NCI-H526 treated with DMSO at 0.1 percent for 48 hours (cell line): ENCODE results near the gene USP16.

Experiments used
- DNase-seq: peaks from one replicate; lab custom pipeline; 2025; lab: John Stamatoyannopoulos, UW

USP16 gene

DNA sequence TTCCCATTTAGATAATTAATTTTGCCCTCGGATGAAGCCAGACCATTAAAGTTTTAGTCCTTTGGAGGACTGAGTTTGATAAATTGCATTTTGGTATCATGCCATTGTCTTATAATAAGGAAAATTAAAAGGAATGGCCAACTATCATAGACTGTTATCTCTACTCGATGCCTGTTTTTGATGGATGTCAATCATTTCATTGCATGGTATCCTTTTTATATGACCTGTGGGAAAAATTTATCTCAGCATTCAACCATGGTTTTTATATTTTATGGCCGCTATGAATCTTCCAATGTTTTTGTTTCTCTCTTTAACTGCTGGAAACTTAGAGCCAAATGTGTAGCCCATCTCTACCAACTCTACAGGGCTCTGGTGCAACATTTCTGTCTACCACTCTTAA lies 58.8 kb downstream of the USP16 start:
- DNase-seq, result no peak

DNA sequence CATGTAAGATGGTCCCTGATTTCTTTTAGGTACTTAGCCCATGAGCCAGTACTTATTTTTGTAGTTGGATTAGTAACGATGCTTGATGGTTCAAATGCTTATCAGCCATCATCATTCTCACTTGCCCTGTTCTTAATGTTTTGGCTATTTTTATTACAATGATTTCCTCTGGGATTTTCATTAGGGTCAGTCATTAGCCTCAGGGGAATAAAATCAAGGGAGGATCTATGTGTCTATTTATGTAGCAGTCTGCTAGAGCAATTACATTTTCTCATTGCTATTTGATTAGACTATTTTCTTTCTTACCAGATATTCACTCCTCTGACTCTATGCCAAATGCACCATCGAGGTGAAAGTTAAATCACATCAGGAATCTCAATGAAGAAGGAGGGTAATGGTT lies 59.9 kb downstream of the USP16 start:
- DNase-seq, result no peak

DNA sequence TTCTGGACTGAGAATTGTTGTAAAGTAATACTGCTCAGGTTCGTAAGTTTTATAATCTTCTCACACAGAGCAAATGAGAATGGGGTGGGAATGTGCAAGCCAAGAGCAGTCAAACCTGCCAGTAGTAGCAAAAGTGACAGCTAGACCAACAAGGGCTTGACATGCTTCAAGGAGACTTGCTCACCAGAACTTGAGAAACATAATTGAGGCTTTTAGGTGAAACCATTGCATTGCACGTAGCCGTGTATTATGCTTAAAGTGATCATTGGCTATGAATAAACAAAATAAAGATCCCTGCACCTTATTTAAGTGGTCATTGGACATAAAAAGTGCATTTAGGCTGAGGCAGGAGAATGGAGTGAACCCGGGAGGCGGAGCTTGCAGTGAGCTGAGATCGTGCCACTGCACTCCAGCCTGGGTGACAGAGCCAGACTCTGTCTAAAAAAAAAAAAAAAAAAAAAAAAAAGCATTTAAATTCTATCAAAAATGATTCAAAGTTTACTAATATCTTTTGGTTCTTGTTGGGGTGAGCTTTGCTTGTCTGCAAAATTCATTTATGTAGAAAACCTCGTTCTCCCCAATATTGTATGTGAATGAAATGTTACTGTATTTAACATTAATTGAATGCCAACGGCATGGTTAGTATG lies 60.8 kb downstream of the USP16 start:
- DNase-seq, result no peak

DNA sequence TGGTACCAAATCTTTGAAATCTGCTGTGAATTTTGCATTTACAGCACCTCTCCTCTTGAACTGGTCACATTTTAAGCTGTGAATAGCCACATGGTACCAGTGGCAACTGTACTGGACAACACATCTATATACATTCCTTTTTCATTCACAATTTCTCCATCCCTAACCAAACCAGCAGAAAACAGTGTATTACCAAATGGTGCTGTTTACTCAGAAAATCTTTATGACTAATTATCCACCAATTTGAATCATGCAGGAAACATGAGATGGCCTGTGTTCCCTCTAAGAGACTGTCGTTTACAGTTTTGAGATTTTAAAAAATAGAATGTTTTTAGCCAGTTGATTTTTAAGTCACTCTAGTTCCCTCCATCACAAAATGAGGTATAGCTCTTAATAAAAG lies 66.6 kb downstream of the USP16 start:
- DNase-seq, result no peak

DNA sequence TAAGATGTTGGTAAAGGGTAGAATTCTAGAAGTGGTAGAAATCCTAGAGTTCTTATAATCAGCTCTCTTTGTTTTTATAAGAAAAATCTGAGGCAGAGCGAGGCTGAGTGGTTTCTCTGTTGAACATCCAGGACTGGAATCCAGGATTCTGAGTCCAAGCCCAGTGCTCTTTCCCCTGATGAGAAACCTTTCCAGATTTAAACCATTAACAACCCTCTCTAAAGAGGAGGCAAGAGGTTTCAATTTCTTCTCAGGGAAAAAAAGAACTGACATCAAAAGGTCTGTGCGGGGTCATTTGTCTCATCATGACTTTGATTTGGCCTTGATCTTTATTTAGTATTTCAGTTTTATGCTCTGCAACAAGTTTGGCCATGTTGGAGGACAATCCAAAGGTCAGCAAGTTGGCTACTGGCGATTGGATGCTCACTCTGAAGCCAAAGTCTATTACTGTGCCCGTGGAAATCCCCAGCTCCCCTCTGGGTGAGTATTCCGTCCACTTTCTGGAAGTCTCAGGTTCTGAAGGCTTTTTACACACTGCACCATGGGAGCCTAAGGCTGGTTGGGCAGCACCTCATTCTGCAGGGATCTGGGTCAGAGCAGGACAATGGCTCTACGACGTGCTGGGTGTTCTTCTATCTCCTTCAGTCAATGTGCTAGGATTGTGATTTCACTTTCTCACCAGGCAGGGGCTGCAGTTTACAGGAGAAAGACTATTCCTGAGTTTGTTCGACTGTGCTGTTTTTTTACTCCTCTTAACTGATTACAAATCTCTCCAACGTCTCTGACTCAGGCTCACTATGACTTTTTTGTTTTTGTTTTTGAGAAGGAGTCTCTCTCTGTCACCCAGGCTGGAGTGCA lies 67.9 kb downstream of the USP16 start:
- no peak for DNase-seq

DNA sequence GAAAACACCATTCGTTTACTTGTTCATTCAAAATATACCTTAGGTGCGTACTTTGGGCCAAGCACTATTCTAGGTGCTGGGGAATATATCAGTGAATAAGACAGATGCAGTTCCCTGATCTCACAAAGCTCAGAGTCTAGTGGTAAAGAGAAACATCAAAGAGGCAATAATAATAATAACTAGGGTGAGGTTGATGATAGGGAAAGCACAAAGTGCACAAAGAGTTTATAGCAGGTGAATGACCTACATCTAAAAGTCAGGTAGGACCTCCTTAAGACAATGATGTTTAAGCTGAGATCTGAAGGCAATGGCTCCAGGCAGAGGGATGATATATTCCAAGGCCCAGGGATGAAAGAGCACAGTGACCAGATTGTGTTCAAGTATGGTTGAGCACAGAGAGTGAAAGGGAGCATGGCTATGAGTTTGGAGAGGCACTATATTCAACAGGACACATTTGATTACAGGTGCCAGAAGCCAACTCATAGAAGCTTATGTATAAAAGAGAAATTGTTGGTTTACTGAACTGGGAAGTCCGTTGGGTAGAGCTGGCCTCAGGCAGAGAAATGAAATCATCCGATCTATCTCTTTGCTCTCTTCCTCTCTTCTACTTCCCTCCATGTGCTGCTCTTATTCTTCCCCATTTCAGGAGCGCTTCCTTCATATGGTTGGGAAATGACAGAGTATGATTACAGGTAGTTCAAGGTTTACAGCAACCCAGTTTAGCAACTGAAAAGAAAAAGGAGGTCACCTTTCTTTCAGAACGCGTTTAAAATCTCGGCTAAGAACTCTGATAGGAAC lies 71.9 kb downstream of the USP16 start:
- DNase-seq, result no peak

DNA sequence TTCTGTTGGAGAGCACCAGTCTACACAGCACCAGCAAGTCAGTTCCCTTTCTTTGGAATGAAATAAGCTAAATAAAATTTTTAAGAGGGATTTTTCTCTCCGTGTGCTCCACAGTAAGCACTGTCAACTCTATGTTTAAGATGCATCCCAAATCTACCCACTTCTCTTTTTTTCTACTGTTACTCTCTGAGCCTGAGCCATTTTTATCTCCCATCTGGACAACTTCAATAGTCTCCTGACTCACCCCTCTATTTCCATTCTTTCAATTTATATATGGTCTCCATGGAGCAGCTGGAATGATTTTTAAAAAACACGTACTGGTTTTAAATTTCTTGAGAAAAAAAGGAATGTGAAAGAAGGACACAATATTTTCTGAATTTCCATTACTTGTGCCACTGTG lies 73.7 kb downstream of the USP16 start:
- DNase-seq, result no peak

DNA sequence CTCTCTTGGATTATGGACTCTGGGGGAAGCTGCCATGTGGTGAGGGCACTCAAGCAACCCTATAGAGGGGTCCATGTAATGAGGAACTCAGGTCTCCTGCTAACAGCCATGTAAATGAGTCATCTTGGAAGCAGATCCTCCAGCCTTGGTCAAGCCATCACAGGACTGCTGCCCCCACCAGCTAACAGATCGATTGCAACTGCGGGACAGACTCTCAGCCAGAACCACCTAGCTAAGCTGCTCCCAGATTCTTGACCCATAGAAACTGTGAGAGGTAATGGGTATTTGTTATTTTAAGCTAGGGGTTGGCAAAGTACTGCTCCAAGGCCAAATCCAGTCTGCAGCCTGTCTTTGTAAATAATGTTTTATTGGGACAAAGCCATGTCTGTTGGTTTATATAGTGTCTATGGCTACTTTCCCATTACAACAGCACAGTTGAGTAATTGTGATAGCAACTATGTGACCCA lies 78.4 kb downstream of the USP16 start:
- no peak for DNase-seq
